ENCODE measurements around the gene SLC17A5.
"Not testable (repeated sequence)": the region's sequence is repeated elsewhere in the genome, so short reads cannot be mapped to it uniquely, and the experiment has no call there.

The SLC17A5 gene

GRCh38 chr6:73565767-73566485, 87.9 kb downstream of the SLC17A5 start:
- DNase-seq: no peak

GRCh38 chr6:73564578-73565345, 89.0 kb downstream of the SLC17A5 start:
- DNase-seq: no peak

- DNase-seq: no peak
These were observed 91.2 kb downstream of the SLC17A5 start for GRCh38 chr6:73562558-73562957.

- no peak for DNase-seq
These were observed 92.9 kb downstream of the SLC17A5 start for GRCh38 chr6:73560853-73561407.

GRCh38 chr6:73560182-73560732, 93.5 kb downstream of the SLC17A5 start:
- DNase-seq: no peak

GRCh38 chr6:73559399-73559794, 94.4 kb downstream of the SLC17A5 start:
- DNase-seq: not testable (repeated sequence)

GRCh38 chr6:73558624-73559398, 95.0 kb downstream of the SLC17A5 start:
- DNase-seq: no peak

- DNase-seq: no peak
These were observed 97.0 kb downstream of the SLC17A5 start for GRCh38 chr6:73556836-73557235.

- not testable (repeated sequence) for DNase-seq
These were observed 98.3 kb downstream of the SLC17A5 start for GRCh38 chr6:73555380-73555949.

GRCh38 chr6:73551115-73551514, 102.7 kb downstream of the SLC17A5 start:
- DNase-seq: not testable (repeated sequence)

- no peak for DNase-seq
These were observed 105.0 kb downstream of the SLC17A5 start for GRCh38 chr6:73548458-73549446.

- no peak for DNase-seq
These were observed 106.8 kb downstream of the SLC17A5 start for GRCh38 chr6:73547036-73547435.
